H1 (cell line): ENCODE measurements around the gene URAD. TPM values are rescaled to one million over a fixed set of nuclear protein-coding genes. Genes with fewer than 3 reads are reported as not detected.

ENCODE experiments used
- polyA plus RNA-seq, 7 experiments: library from polyadenylated mRNA; depleted of rRNA in 3 of 7; stranded (reverse) in 5 of 7; unstranded in 2 of 7; fragments of >200 nt in 5 of 7; fragments of 200-250 nt in 2 of 7; gene quantifications; 1 replicate in 5 of 7; 2 replicates in 1 of 7; 4 replicates in 1 of 7; pipeline versions ENCODE4 v1.2.1 to v1.2.3, GENCODE V29; 2011 to 2013; ENCODE audit warnings: missing spikeins in 2 of 7, mixed read lengths in 2 of 7
- total RNA-seq: library from RNA; stranded (reverse); fragmentation: NEBNext Ultra II Directional; extraction: Animal tissue kit (Norgen Biotek cat#: 25700); gene quantifications from 2 replicates; pipeline ENCODE4 v1.2.1, GENCODE V29; 2021
- TF ChIP-seq, protein P1 (sequence below), 3 experiments: IDR thresholded peaks; 1 replicate in 2 of 3; 2 replicates in 1 of 3; pipeline versions ENCODE4 v1.5.1 to v1.6.1; 2011; ENCODE audit warnings: low read length in 3 of 3, mild to moderate bottlenecking in 3 of 3, inconsistent platforms in 2 of 3, low read depth in 1 of 3, moderate library complexity in 1 of 3; ENCODE audit not compliant: insufficient read depth in 1 of 3; ENCODE audit errors: control extremely low read depth in 1 of 3

URAD gene
- total and polyA plus RNA-seq, 2 of the 8 experiments (the other 6 are each of a cell fraction or from before 2014, with no cell fraction given) = not detected

GRCh38 chr13:28001837-28002473 is 13.5 kb upstream of the URAD start (continued):
- TF ChIP-seq, protein P1, sequence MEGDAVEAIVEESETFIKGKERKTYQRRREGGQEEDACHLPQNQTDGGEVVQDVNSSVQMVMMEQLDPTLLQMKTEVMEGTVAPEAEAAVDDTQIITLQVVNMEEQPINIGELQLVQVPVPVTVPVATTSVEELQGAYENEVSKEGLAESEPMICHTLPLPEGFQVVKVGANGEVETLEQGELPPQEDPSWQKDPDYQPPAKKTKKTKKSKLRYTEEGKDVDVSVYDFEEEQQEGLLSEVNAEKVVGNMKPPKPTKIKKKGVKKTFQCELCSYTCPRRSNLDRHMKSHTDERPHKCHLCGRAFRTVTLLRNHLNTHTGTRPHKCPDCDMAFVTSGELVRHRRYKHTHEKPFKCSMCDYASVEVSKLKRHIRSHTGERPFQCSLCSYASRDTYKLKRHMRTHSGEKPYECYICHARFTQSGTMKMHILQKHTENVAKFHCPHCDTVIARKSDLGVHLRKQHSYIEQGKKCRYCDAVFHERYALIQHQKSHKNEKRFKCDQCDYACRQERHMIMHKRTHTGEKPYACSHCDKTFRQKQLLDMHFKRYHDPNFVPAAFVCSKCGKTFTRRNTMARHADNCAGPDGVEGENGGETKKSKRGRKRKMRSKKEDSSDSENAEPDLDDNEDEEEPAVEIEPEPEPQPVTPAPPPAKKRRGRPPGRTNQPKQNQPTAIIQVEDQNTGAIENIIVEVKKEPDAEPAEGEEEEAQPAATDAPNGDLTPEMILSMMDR (IDR thresholded peaks at IDR 0.05; ENCODE audit: control extremely low read depth in 1 of 3, insufficient read depth in 1 of 3, low read depth in 1 of 3, low read length in 3 of 3) = no peak
